IgD-negative memory B cell (primary cell): ENCODE results near the gene ZNF324. TPM values are rescaled to one million over a fixed set of nuclear protein-coding genes. Genes with fewer than 3 reads are reported as not detected.

ENCODE experiments used
- H3K27ac Mint-ChIP-seq, 3 donors: one replicate each; pipeline ENCODE4 v1.8.0; 2020 to 2022; ENCODE audit warnings: mild to moderate bottlenecking in 3 of 3, mixed read lengths in 3 of 3, moderate library complexity in 1 of 3
- H3K27me3 Mint-ChIP-seq: one replicate; pipeline ENCODE4 v1.8.0; 2021; ENCODE audit warnings: mixed read lengths
- H3K36me3 Mint-ChIP-seq: one replicate; pipeline ENCODE4 v1.8.0; 2020; ENCODE audit warnings: mild to moderate bottlenecking, mixed read lengths
- H3K4me1 Mint-ChIP-seq, 3 donors: one replicate each; pipeline ENCODE4 v1.8.0; 2020 to 2022; ENCODE audit warnings: mixed read lengths in 3 of 3, mild to moderate bottlenecking in 1 of 3
- H3K4me3 Mint-ChIP-seq, 4 donors: one replicate each; pipeline ENCODE4 v1.8.0; 2020 to 2022; ENCODE audit warnings: mild to moderate bottlenecking in 4 of 4, mixed read lengths in 4 of 4, moderate library complexity in 3 of 4
- H3K9me3 Mint-ChIP-seq, 3 donors: one replicate each; pipeline ENCODE4 v1.8.0; 2020 to 2021; ENCODE audit warnings: mixed read lengths in 3 of 3, mild to moderate bottlenecking in 1 of 3
- polyA plus RNA-seq: library from polyadenylated mRNA; unstranded; fragments of 300-500 nt; fragmentation: Illumina TruSeq; gene quantifications from one replicate; pipeline ENCODE4 v1.2.3, GENCODE V29; 2021

ZNF324 gene
- polyA plus RNA-seq, 1 donor from 2014 or later, result 12.4 TPM

DNA sequence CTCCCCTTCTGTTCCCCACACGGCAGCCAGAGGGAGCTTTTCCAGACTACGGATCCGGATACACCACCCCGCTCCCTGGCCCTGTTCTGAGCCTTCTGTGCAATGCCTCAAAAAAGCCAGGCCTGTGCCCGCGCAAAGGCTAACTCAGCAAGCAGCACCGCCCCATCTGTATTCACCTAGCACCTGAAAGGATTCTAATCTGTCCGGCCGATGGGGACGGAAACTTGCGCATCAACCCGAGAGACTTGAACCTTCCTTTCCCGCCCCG is 52.1 kb downstream of the ZNF324 start:
- peaks cover 0 to 2% (median 0%) of the 10 kb centered on the region in 3 donors for H3K9me3 Mint-ChIP-seq
- H3K4me1 Mint-ChIP-seq, result peaks cover 22 to 28% (median 23%) of the 10 kb centered on the region in 3 donors
- H3K36me3 Mint-ChIP-seq, result peaks cover 4% of the 10 kb centered on the region
- peak overlapping the region; percentile 97 to 98 (median 97) for H3K27ac Mint-ChIP-seq
- peak overlapping the region; percentile 95 to 99 (median 98) for H3K4me3 Mint-ChIP-seq
- H3K27me3 Mint-ChIP-seq, result peaks cover 2% of the 10 kb centered on the region

DNA sequence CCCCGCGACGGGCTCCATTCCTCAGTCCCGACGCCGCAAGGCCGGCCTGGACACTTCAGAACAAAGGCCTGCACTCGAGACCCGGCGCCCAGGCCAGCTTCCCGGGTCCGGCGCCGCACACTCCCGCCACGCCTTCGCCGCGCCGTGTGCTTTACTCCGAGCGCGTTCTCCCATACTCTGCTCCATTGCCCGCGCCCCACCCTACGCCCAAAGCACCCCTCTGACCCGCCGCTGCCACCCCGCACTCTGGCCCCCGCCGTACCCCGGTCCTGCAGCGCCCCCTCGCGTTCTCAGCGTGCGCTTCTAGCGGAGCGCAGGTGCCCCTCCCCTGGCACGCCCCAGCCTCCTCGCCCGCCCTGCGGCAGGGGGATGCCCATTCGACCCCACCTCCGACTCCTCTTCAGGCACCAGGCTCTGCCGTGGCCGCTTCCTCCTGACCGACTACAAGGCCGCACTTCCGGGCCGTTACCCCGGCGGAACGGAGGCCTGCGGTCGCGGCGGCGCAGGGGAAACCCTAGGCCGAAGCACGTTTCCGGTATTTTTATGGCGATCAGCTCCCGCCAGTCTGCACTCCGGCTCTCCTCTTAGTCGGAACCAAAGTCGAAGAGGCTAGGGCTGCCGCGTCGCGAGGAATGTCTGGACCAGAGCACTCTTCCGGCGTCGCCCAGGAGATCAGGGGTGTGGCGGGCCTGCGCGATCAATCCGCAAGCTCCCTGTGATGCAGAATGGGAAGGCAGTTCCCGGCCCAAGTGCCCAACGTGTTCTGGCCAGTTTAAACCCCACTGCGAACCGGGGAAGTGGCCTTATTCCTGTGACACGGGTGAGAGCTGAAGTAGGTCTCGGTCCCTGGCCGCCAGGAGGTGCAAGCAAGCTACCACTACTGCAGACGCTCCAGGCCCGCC is 52.7 kb downstream of the ZNF324 start, which contains the start of gene ZBTB45:
Gene ZBTB45 (minus strand): TSS at position 456 of the 902 bp plus-strand sequence. CDS start 2,137 bp downstream, outside the sequence.
- Mint-ChIP-seq H3K27ac (peak within 1 kb of the TSS; percentile 97 to 98 (median 97)), H3K9me3 (peaks cover 0 to 2% (median 0%) of the 10 kb centered on the region in 3 donors), H3K36me3 (peaks cover 3% of the 10 kb centered on the region), H3K4me3 (peak within 1 kb of the TSS; percentile 95 to 99 (median 98)), H3K4me1 (peaks cover 20 to 26% (median 23%) of the 10 kb centered on the region in 3 donors), H3K27me3 (peaks cover 2% of the 10 kb centered on the region)

DNA sequence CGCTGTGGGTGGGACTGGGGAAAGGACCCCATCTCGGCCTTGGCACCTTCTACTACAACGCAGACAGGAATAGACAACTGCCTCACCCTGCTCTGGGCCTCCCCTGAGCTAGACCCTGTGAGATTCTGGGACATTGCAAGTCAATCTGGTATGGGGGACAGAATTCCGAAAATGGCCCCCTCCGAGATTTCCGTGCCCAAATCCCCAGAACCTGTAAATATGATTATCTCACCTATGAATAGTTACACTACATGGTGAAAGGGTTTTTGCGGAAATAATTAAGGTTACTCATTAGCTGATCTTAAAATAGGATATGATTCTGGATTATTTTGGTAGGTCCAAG is 53.3 kb downstream of the ZNF324 start:
- H3K4me1 Mint-ChIP-seq, result peaks cover 20 to 23% (median 22%) of the 10 kb centered on the region in 3 donors
- H3K27me3 Mint-ChIP-seq, result peaks cover 2% of the 10 kb centered on the region
- peaks cover 0 to 2% (median 0%) of the 10 kb centered on the region in 3 donors for H3K9me3 Mint-ChIP-seq
- peak overlapping the region; percentile 95 to 99 (median 98) for H3K4me3 Mint-ChIP-seq
- H3K27ac Mint-ChIP-seq, result peak overlapping the region; percentile 97 to 98 (median 97)
- H3K36me3 Mint-ChIP-seq, result no peaks in the 10 kb centered on the region

DNA sequence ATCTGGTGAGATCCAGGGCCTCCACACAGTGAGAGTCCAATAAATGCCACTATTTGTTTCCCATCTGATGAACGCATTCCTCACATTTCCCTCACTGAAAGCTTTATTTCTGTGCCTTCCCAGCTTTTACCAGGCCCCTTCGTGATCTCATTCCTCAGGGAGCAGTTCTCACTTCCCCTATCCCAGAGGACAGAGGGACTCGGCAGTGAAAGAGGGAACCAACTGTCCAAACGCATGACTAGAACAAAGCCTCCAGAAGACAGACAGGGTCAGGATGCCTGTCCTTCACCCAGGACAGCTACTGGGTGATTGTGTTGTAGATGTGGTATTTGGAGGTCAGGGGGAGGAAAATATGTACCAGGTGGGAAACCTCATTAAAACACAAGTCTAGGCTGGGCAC is 54.8 kb downstream of the ZNF324 start:
- Mint-ChIP-seq H3K36me3 (no peaks in the 10 kb centered on the region), H3K27me3 (peaks cover 2% of the 10 kb centered on the region), H3K9me3 (peaks cover 0 to 2% (median 0%) of the 10 kb centered on the region in 3 donors), H3K27ac (peak overlapping the region in 1 of 3 donors; percentile 57), H3K4me3 (peak overlapping the region in 3 of 4 donors; percentile 39 to 69 (median 52)), H3K4me1 (peaks cover 17 to 20% (median 17%) of the 10 kb centered on the region in 3 donors)

DNA sequence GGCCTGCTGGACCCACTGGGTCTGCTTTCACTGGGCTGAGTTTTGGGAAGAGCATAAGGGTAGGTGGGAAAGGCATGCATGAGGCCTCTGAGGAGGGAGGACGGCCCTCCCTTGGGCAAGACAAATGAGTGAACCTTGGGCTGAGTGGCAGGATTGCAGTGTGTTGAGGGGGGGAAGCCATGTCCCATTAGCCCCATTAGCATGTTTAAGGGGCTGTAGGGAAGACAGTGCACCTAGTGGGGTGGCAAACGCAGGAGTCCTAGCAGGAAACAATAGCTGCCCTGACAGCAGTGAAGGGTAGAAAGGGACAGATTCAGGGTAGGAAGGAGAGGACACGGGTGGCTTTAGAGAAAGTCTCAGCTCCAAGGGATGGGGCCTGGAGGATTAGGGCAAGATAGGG is 55.8 kb downstream of the ZNF324 start:
- H3K4me1 Mint-ChIP-seq, result peaks cover 17 to 20% (median 17%) of the 10 kb centered on the region in 3 donors
- H3K4me3 Mint-ChIP-seq, result peak overlapping the region in 1 of 4 donors; percentile 68
- peak overlapping the region in 2 of 3 donors; percentile 50 to 77 for H3K27ac Mint-ChIP-seq
- H3K9me3 Mint-ChIP-seq, result peaks cover 0 to 2% (median 0%) of the 10 kb centered on the region in 3 donors
- peaks cover 2% of the 10 kb centered on the region for H3K36me3 Mint-ChIP-seq
- peaks cover 2% of the 10 kb centered on the region for H3K27me3 Mint-ChIP-seq

Other genes starting within 250 kb of the ZNF324 start
- gene ZNF544, start 238.2 kb upstream of the ZNF324 start, polyA plus RNA-seq, result 32.4 TPM
- gene ZNF8, start 188.1 kb upstream of the ZNF324 start, polyA plus RNA-seq, result 0.98 TPM
- gene ERVK3-1, start 161.7 kb upstream of the ZNF324 start, polyA plus RNA-seq, result 76.1 TPM
- 2.9 TPM for gene ZSCAN22, start 140.1 kb upstream of the ZNF324 start, polyA plus RNA-seq
- 70.2 TPM for gene A1BG, start 113.6 kb upstream of the ZNF324 start, polyA plus RNA-seq
- 2.1 TPM for gene ZNF497, start 104.3 kb upstream of the ZNF324 start, polyA plus RNA-seq
- gene ZNF837, start 86.0 kb upstream of the ZNF324 start, polyA plus RNA-seq, result 8.0 TPM
- 1,545 TPM for gene RPS5, start 79.8 kb upstream of the ZNF324 start, polyA plus RNA-seq
- gene RNF225, start 71.4 kb upstream of the ZNF324 start, polyA plus RNA-seq, result not detected
- gene ZNF584, start 58.4 kb upstream of the ZNF324 start, polyA plus RNA-seq, result 3.5 TPM
- 0.53 TPM for gene ZNF132, start 26.9 kb upstream of the ZNF324 start, polyA plus RNA-seq
- 1.6 TPM for gene ZNF324B, start 15.5 kb upstream of the ZNF324 start, polyA plus RNA-seq
- gene ZNF446, start 9.3 kb downstream of the ZNF324 start, polyA plus RNA-seq, result 6.7 TPM
- 10.3 TPM for gene SLC27A5, start 44.9 kb downstream of the ZNF324 start, polyA plus RNA-seq
- 7.6 TPM for gene ZBTB45, start 52.7 kb downstream of the ZNF324 start, polyA plus RNA-seq
- 38.9 TPM for gene TRIM28, start 77.0 kb downstream of the ZNF324 start, polyA plus RNA-seq
- gene CHMP2A, start 88.0 kb downstream of the ZNF324 start, polyA plus RNA-seq, result 160 TPM
- 10.0 TPM for gene UBE2M, start 91.5 kb downstream of the ZNF324 start, polyA plus RNA-seq
- 11.5 TPM for gene MZF1, start 106.3 kb downstream of the ZNF324 start, polyA plus RNA-seq